ENCODE results near the gene SLC37A1. TPM values are rescaled to one million over a fixed set of nuclear protein-coding genes. Genes with fewer than 3 reads are reported as not detected.

Gene SLC37A1
- total and polyA plus RNA-seq, 5 donors from 2014 or later: 2.8 to 18.8 (median 3.6) TPM

- H3K27me3 ChIP-seq (ENCODE audit: control insufficient read depth, insufficient read depth, low read length): no peaks in the 10 kb centered on the region
- H3K4me1 ChIP-seq (ENCODE audit: control insufficient read depth, insufficient read depth, low read length, poor library complexity, severe bottlenecking): peaks cover 11% of the 10 kb centered on the region
- H3K36me3 ChIP-seq (ENCODE audit: control insufficient read depth, insufficient read depth, low read length): peaks cover 12% of the 10 kb centered on the region
- H3K9me3 ChIP-seq (ENCODE audit: control insufficient read depth in 2 of 2, low read length in 2 of 2): no peaks in the 10 kb centered on the region
- no peak overlapping the region for H3K4me3 Mint-ChIP-seq
- no peak overlapping the region for H3K4me3 ChIP-seq (ENCODE audit: low read depth, low read length)
- H3K27ac Mint-ChIP-seq: peak overlapping the region in 1 of 3 donors; percentile 10
- H3K9me3 Mint-ChIP-seq: no peaks in the 10 kb centered on the region
- H3K27me3 Mint-ChIP-seq: no peaks in the 10 kb centered on the region
- peaks cover 5 to 22% (median 13%) of the 10 kb centered on the region in 4 donors for H3K4me1 Mint-ChIP-seq
- no peak for DNase-seq
- H3K36me3 Mint-ChIP-seq: peaks cover 10% of the 10 kb centered on the region
- ATAC-seq (ENCODE audit: low read depth in 2 of 2): no peak
- no peak overlapping the region for H3K27ac ChIP-seq (ENCODE audit: insufficient read depth, low read length, poor library complexity, severe bottlenecking)
Measured at GRCh38 chr21:42532466-42533181, 19.0 kb downstream of the SLC37A1 start.

- H3K4me1 Mint-ChIP-seq: peaks cover 0 to 16% (median 6%) of the 10 kb centered on the region in 4 donors
- no peaks in the 10 kb centered on the region for H3K27me3 Mint-ChIP-seq
- H3K9me3 Mint-ChIP-seq: no peaks in the 10 kb centered on the region
- H3K4me3 ChIP-seq (ENCODE audit: low read depth, low read length): no peak overlapping the region
- no peaks in the 10 kb centered on the region for H3K27me3 ChIP-seq (ENCODE audit: control insufficient read depth, insufficient read depth, low read length)
- peak overlapping the region in 1 of 3 donors; percentile 10 for H3K27ac Mint-ChIP-seq
- peaks cover 2% of the 10 kb centered on the region for H3K4me1 ChIP-seq (ENCODE audit: control insufficient read depth, insufficient read depth, low read length, poor library complexity, severe bottlenecking)
- H3K27ac ChIP-seq (ENCODE audit: insufficient read depth, low read length, poor library complexity, severe bottlenecking): no peak overlapping the region
- ATAC-seq (ENCODE audit: low read depth in 2 of 2) (no peak), DNase-seq (no peak)
- H3K36me3 ChIP-seq (ENCODE audit: control insufficient read depth, insufficient read depth, low read length): peaks cover 12% of the 10 kb centered on the region
- H3K36me3 Mint-ChIP-seq: peaks cover 13% of the 10 kb centered on the region
- H3K9me3 ChIP-seq (ENCODE audit: control insufficient read depth in 2 of 2, low read length in 2 of 2): no peaks in the 10 kb centered on the region
- H3K4me3 Mint-ChIP-seq: no peak overlapping the region
Measured at GRCh38 chr21:42533306-42533962, 19.8 kb downstream of the SLC37A1 start.

GRCh38 chr21:42533963-42534355 lies 20.3 kb downstream of the SLC37A1 start:
- Histone ChIP-seq H3K4me1 (ENCODE audit: control insufficient read depth, insufficient read depth, low read length, poor library complexity, severe bottlenecking) (no peaks in the 10 kb centered on the region), H3K36me3 (ENCODE audit: control insufficient read depth, insufficient read depth, low read length) (peaks cover 12% of the 10 kb centered on the region), H3K9me3 (ENCODE audit: control insufficient read depth in 2 of 2, low read length in 2 of 2) (no peaks in the 10 kb centered on the region), H3K27ac (ENCODE audit: insufficient read depth, low read length, poor library complexity, severe bottlenecking) (no peak overlapping the region), H3K27me3 (ENCODE audit: control insufficient read depth, insufficient read depth, low read length) (no peaks in the 10 kb centered on the region), H3K4me3 (ENCODE audit: low read depth, low read length) (no peak overlapping the region)
- Mint-ChIP-seq H3K36me3 (peaks cover 13% of the 10 kb centered on the region), H3K4me1 (peaks cover 0 to 14% (median 5%) of the 10 kb centered on the region in 4 donors), H3K4me3 (peak overlapping the region in 1 of 4 donors; percentile 38), H3K9me3 (no peaks in the 10 kb centered on the region), H3K27ac (peak overlapping the region in 1 of 3 donors; percentile 3), H3K27me3 (no peaks in the 10 kb centered on the region)
- no peak for DNase-seq
- no peak for ATAC-seq (ENCODE audit: low read depth in 2 of 2)

GRCh38 chr21:42534421-42535378 lies 21.0 kb downstream of the SLC37A1 start:
- Histone ChIP-seq H3K27ac (ENCODE audit: insufficient read depth, low read length, poor library complexity, severe bottlenecking) (no peak overlapping the region), H3K9me3 (ENCODE audit: control insufficient read depth in 2 of 2, low read length in 2 of 2) (no peaks in the 10 kb centered on the region), H3K36me3 (ENCODE audit: control insufficient read depth, insufficient read depth, low read length) (peaks cover 15% of the 10 kb centered on the region), H3K27me3 (ENCODE audit: control insufficient read depth, insufficient read depth, low read length) (no peaks in the 10 kb centered on the region), H3K4me1 (ENCODE audit: control insufficient read depth, insufficient read depth, low read length, poor library complexity, severe bottlenecking) (no peaks in the 10 kb centered on the region), H3K4me3 (ENCODE audit: low read depth, low read length) (no peak overlapping the region)
- Mint-ChIP-seq H3K27me3 (no peaks in the 10 kb centered on the region), H3K4me3 (peak overlapping the region in 2 of 4 donors; percentile 20 to 38), H3K36me3 (peaks cover 13% of the 10 kb centered on the region), H3K9me3 (no peaks in the 10 kb centered on the region), H3K27ac (peak overlapping the region in 1 of 3 donors; percentile 3), H3K4me1 (peaks cover 0 to 14% (median 4%) of the 10 kb centered on the region in 4 donors)
- ATAC-seq (ENCODE audit: low read depth in 2 of 2) (peak; percentile 21 to 38), DNase-seq (no peak)

- Histone ChIP-seq H3K36me3 (ENCODE audit: control insufficient read depth, insufficient read depth, low read length) (peaks cover 18% of the 10 kb centered on the region), H3K4me1 (ENCODE audit: control insufficient read depth, insufficient read depth, low read length, poor library complexity, severe bottlenecking) (no peaks in the 10 kb centered on the region), H3K27me3 (ENCODE audit: control insufficient read depth, insufficient read depth, low read length) (no peaks in the 10 kb centered on the region), H3K4me3 (ENCODE audit: low read depth, low read length) (no peak overlapping the region), H3K27ac (ENCODE audit: insufficient read depth, low read length, poor library complexity, severe bottlenecking) (no peak overlapping the region), H3K9me3 (ENCODE audit: control insufficient read depth in 2 of 2, low read length in 2 of 2) (no peaks in the 10 kb centered on the region)
- Mint-ChIP-seq H3K36me3 (peaks cover 18% of the 10 kb centered on the region), H3K27me3 (no peaks in the 10 kb centered on the region), H3K4me1 (peaks cover 0 to 11% (median 2%) of the 10 kb centered on the region in 4 donors), H3K4me3 (no peak overlapping the region), H3K27ac (no peak overlapping the region), H3K9me3 (no peaks in the 10 kb centered on the region)
- no peak for DNase-seq
- ATAC-seq (ENCODE audit: low read depth in 2 of 2): no peak
Measured at GRCh38 chr21:42535602-42536171, 22.0 kb downstream of the SLC37A1 start.

- peaks cover 23% of the 10 kb centered on the region for H3K36me3 Mint-ChIP-seq
- no peaks in the 10 kb centered on the region for H3K27me3 Mint-ChIP-seq
- Histone ChIP-seq H3K9me3 (ENCODE audit: control insufficient read depth in 2 of 2, low read length in 2 of 2) (no peaks in the 10 kb centered on the region), H3K4me1 (ENCODE audit: control insufficient read depth, insufficient read depth, low read length, poor library complexity, severe bottlenecking) (no peaks in the 10 kb centered on the region), H3K4me3 (ENCODE audit: low read depth, low read length) (no peak overlapping the region), H3K27ac (ENCODE audit: insufficient read depth, low read length, poor library complexity, severe bottlenecking) (no peak overlapping the region), H3K27me3 (ENCODE audit: control insufficient read depth, insufficient read depth, low read length) (no peaks in the 10 kb centered on the region), H3K36me3 (ENCODE audit: control insufficient read depth, insufficient read depth, low read length) (peaks cover 21% of the 10 kb centered on the region)
- peaks cover 0 to 11% (median 2%) of the 10 kb centered on the region in 4 donors for H3K4me1 Mint-ChIP-seq
- H3K9me3 Mint-ChIP-seq: no peaks in the 10 kb centered on the region
- no peak overlapping the region for H3K27ac Mint-ChIP-seq
- no peak for ATAC-seq (ENCODE audit: low read depth in 2 of 2)
- DNase-seq: no peak
- H3K4me3 Mint-ChIP-seq: no peak overlapping the region
Measured at GRCh38 chr21:42536601-42537000, 22.9 kb downstream of the SLC37A1 start.

GRCh38 chr21:42537106-42537742 lies 23.6 kb downstream of the SLC37A1 start:
- no peaks in the 10 kb centered on the region for H3K9me3 ChIP-seq (ENCODE audit: control insufficient read depth in 2 of 2, low read length in 2 of 2)
- DNase-seq (peak in 1 of 3 donors; percentile 43), ATAC-seq (ENCODE audit: low read depth in 2 of 2) (no peak)
- H3K4me1 Mint-ChIP-seq: peaks cover 0 to 11% (median 2%) of the 10 kb centered on the region in 4 donors
- no peak overlapping the region for H3K4me3 Mint-ChIP-seq
- no peak overlapping the region for H3K27ac ChIP-seq (ENCODE audit: insufficient read depth, low read length, poor library complexity, severe bottlenecking)
- H3K27ac Mint-ChIP-seq: no peak overlapping the region
- no peaks in the 10 kb centered on the region for H3K27me3 ChIP-seq (ENCODE audit: control insufficient read depth, insufficient read depth, low read length)
- peaks cover 23% of the 10 kb centered on the region for H3K36me3 Mint-ChIP-seq
- H3K4me1 ChIP-seq (ENCODE audit: control insufficient read depth, insufficient read depth, low read length, poor library complexity, severe bottlenecking): no peaks in the 10 kb centered on the region
- no peaks in the 10 kb centered on the region for H3K27me3 Mint-ChIP-seq
- H3K36me3 ChIP-seq (ENCODE audit: control insufficient read depth, insufficient read depth, low read length): peaks cover 21% of the 10 kb centered on the region
- H3K9me3 Mint-ChIP-seq: no peaks in the 10 kb centered on the region
- no peak overlapping the region for H3K4me3 ChIP-seq (ENCODE audit: low read depth, low read length)
